Limb (tissue), 2 donors: ENCODE measurements around the gene SPRYD3.
"Not testable (repeated sequence)": the region's sequence is repeated elsewhere in the genome, so short reads cannot be mapped to it uniquely, and the experiment has no call there.

ENCODE experiments used
- DNase-seq, 2 donors: peaks; one replicate each; pipeline ENCODE4 v3.0.0-alpha.2; 2016; ENCODE audit errors: extremely low spot score in 2 of 2

Gene SPRYD3

DNA sequence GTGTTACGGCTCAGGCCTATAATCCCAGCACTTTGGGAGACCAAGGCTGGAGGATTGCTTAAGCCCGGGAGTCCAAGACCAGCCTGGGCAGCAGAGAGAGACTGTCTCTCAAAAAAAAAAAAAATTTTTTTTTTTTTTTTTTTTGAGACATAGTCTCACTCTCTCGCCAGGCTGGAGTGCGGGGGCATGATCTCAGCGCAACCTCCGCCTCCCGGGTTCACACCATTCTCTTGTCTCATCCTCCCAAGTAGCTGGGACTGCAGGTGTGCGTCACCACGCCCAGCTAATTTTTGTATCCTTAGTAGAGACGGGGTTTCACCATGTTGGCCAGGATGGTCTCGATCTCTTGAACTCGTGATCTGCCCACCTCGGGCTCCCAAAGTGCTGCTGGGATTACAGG lies 52.2 kb downstream of the SPRYD3 start:
- not testable (repeated sequence) for DNase-seq

DNA sequence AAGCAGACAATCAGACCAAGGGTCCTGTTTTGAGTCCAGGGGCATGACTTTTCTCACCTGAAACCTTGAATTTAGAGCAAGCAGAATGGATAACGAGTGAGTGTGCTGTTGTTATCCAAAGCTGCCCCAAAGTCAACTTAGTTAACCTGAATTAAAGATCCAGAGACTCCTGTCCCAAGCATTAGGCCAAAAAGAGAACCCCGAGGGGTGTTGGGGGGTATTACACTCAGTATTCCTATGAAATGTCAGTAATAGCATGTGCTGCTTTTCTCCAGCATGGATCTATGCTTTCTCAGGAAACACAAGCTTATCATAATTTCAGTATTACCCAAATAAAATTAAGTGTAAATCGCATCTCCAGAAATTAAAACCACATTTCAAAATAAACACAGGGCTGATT lies 53.9 kb downstream of the SPRYD3 start:
- no peak for DNase-seq

DNA sequence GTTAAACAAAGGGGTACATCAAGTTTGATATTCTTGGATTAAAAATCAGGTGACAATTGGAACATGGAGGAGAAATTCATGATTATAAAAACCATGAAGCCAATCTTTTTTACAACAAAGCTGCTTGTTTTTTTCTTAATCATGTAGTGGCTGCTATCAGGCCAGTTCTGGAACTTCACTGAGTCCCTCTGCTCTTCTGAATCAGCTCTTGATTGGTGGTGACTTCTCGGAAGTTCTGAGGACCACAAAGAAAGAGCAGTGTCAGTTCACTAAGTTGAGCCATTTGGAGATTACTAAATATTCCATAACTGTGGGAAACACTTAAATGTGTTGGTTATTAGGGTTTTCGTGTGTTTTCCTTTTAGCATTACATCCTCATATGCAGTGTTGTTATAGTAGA lies 64.5 kb downstream of the SPRYD3 start:
- DNase-seq = no peak
